C4-2B (cell line): ENCODE results near the gene GM2A.
"Not testable (repeated sequence)": the region's sequence is repeated elsewhere in the genome, so short reads cannot be mapped to it uniquely, and the experiment has no call there.

Source experiments
- H3K27ac ChIP-seq: fragments of 450-650 bp; 2 replicates; pipeline ENCODE4 v1.5.1; 2017
- ZFX ChIP-seq: fragments of 450-650 bp; IDR thresholded peaks from 2 replicates; pipeline ENCODE4 v1.6.1; 2017
- TF ChIP-seq, protein P1 (sequence below): fragments of 450-650 bp; conservative IDR thresholded peaks from 2 replicates; pipeline ENCODE4 v1.5.1; 2017; ENCODE audit warnings: mild to moderate bottlenecking

GM2A gene

DNA sequence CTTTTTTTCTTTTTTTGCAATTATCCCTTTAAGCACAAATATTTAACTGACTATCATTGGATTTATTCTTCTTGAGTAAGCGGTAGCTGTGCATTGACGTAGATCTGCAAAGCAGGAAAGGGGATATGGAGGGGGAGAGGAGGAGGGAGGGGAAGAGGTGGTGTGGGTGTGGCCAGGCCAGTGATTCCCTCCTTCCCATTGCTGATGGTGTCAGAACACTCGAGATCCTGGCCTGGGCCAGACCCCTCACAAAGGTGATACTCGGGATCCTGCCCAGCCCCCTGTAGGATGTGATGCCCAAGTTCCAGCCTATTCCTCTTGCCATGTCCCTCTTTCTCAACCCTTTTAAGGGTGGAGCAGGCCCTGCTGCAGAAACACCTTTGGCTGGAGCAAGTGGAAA lies 40.6 kb downstream of the GM2A start:
- H3K27ac ChIP-seq: no peak overlapping the region
- no peak for TF ChIP-seq ZFX
- TF ChIP-seq, protein P1, sequence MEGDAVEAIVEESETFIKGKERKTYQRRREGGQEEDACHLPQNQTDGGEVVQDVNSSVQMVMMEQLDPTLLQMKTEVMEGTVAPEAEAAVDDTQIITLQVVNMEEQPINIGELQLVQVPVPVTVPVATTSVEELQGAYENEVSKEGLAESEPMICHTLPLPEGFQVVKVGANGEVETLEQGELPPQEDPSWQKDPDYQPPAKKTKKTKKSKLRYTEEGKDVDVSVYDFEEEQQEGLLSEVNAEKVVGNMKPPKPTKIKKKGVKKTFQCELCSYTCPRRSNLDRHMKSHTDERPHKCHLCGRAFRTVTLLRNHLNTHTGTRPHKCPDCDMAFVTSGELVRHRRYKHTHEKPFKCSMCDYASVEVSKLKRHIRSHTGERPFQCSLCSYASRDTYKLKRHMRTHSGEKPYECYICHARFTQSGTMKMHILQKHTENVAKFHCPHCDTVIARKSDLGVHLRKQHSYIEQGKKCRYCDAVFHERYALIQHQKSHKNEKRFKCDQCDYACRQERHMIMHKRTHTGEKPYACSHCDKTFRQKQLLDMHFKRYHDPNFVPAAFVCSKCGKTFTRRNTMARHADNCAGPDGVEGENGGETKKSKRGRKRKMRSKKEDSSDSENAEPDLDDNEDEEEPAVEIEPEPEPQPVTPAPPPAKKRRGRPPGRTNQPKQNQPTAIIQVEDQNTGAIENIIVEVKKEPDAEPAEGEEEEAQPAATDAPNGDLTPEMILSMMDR: no peak

DNA sequence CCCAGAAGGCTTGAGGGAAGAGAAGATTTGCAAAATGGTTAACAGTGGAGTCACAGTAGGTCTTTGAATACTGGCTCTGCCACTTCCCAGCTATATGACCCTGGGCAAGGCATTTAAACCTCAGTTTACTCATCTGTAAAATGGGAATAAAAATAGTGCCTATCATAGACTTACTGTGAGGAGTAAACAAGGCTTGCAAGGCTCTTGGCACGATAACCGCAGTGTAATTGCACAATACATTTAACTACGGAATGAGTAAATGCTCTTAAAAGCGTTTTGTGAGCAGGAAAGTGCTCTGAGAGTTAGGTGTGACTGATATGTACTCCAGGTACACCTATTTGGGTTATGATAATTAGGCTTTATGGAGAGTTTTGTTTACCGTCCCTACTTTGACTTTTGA lies 42.2 kb downstream of the GM2A start:
- TF ChIP-seq ZFX: no peak
- TF ChIP-seq, protein P1: no peak
- H3K27ac ChIP-seq: no peak overlapping the region

DNA sequence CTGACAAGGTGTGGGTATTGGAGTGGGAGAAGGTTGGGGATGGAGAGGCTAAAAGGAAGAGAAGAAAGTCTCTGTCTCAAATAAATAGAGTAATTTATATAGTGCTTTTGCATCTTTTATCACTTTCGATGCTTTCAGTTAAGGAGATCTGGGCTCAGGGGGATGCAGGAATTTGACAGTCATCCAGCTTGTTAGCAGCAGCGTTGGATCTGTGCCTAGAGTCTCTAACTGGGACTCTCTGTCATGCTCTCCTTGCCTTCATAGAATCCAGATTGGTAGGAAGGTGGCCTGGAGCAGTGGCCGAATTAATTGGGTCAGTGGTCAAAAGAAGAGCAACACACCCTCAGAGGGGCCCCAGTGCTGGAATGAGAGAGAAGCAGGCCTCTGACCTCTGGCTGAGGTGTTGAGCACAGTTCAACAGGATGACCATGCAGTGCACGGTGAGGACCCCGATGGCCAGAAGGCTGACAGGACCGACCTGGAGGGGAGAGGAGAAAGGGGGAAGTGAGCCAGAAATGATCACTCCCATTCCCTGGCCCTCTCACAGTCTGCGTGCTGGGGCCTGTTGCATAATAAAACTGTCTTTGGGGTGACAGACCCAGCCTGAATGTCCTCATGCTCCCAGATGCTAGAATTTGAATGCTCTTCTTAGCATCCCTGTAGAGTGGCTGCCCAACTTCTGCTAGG lies 42.9 kb downstream of the GM2A start:
- no peak overlapping the region; the same call in 1 of the 2 replicates for H3K27ac ChIP-seq
- TF ChIP-seq ZFX: no peak
- TF ChIP-seq, protein P1: no peak

DNA sequence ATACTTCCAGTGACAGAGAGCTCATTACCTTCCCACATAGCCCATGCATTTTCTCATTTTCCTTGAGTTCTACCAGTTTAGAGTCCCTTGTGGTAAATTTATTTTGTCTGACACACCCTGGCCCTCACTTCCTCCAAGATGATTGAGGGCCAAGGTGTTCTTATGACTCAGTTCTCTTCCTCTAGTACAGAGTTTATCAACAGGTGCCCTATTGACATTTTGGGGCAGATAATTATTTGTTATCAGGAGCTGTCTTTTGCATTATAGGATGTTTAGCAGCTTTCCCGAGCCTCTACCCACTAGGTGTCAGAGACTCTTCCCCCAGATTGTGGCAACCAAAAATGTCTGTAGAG lies 43.5 kb downstream of the GM2A start:
- H3K27ac ChIP-seq: no peak overlapping the region
- no peak for TF ChIP-seq ZFX
- TF ChIP-seq, protein P1: no peak

DNA sequence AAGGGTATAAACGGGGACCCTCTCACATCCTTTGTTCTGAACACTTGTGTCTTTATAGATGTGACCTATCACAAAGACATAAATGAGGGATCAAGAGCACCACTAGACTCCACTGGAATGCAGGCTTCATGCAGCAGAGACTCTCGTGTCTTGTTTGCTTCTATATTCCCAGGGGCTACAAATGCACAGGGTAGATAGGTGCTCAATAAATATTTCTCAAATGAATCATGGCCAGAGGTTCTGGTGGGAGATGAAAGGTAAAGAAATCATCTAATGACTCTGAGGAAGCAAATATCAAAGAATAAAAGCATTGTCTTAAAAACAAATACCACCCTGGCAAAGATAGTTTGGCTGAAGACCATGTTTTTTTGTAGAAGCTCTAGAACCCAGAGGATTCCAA lies 44.0 kb downstream of the GM2A start:
- TF ChIP-seq, protein P1: no peak
- TF ChIP-seq ZFX: no peak
- H3K27ac ChIP-seq: no peak overlapping the region

DNA sequence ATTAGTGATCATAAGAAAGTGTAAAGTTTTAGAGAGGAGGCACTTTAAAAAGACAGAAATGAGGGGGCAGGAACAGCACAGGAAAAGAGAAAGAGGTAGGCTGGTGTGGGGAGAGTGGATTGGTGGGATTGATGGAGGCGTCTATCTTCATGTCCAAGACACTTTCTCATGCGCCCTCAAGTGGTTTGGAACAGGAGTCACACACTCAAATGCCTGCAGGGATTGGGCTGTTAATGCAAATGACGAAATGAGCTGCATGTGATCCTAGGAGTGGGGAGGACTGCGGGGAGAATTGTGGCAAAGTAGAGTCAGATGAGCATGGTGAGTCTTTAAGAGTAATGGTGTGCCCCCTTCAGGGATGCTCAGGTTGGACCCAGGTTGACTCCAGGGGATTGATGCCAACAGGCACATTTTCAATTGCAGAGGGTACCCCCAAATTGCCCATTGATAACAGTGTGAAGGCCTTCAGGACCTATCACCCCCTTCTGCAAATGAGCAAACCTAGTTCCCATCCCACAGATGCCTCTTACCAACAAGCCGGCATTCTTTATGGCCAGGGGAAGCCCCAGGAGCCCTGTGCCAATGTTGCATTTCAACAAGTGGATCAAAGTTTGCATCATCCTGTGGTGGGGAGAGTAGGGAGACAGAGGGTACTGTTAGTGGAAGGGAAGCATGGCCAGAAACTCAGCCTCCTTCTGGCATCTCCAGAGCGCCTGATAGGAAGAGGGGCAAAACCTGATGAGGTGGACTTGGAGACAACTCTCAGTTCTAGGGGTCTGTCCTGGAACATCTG lies 45.3 kb downstream of the GM2A start:
- H3K27ac ChIP-seq: no peak overlapping the region
- TF ChIP-seq, protein P1: peak; percentile 44
- no peak for TF ChIP-seq ZFX

DNA sequence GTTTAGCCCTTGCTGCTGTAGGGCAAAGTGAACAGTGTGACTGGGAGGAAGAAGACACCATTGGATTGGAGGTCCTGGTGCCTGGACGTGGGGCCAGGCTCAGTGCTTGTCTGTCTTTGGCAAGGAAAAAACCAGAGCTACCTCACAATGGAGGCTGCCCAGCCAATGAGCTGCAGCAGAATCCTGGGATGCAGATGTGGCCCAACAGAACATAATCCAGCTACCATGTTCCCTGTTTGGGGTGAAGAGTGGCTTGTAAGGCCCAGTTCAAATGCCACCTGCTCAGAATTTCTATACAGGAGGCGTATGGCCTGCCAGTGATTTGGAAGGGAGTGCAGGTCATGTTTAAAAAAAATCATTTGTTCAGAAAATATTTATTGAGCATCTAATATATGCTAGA lies 50.7 kb downstream of the GM2A start, which contains the start of gene SLC36A3:
TSS of gene SLC36A3 (minus strand) at position 101 of the 400 bp plus-strand sequence. CDS start 412 bp downstream, outside the sequence.
- no peak for TF ChIP-seq ZFX
- TF ChIP-seq, protein P1: no peak
- no peak within 1 kb of the TSS for H3K27ac ChIP-seq

DNA sequence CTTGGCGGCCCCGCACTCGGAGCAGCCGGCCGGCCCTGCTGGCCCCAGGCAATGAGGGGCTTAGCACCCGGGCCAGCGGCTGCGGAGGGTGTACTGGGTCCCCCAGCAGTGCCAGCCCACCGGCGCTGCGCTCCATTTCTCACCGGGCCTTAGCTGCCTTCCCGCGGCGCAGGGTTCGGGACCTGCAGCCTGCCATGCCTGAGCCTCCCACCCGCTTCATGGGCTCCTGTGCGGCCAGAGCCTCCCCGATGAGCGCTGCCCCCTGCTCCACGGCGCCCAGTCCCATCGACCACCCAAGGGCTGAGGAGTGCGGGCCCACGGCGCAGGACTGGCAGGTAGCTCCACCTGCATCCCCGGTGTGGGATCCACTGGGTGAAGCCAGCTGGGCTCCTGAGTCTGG lies 56.3 kb downstream of the GM2A start:
- H3K27ac ChIP-seq: not testable (repeated sequence)

DNA sequence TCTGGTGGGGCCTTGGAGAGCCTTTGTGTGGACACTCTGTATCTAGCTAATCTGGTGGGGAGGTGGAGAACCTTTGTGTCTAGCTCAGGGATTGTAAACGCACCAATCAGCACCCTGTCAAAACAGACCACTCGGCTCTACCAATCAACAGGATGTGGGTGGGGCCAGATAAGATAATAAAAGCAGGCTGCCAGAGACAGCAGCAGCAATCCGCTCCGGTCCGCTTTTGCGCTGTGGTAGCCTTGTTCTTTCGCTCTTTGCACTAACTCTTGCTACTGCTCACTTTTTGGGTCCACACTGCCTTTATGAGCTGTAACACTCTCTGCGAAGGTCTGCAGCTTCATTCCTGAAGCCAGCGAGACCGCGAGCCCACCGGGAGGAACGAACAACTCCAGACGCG lies 56.8 kb downstream of the GM2A start:
- H3K27ac ChIP-seq: not testable (repeated sequence)
